Transverse colon (tissue), 4 donors: ENCODE data around the gene EP400. TPM values are rescaled to one million over a fixed set of nuclear protein-coding genes. Genes with fewer than 3 reads are reported as not detected.

Experiments used
- DNase-seq: peaks from one replicate; pipeline ENCODE4 v3.0.0-alpha.2; 2019
- H3K27ac ChIP-seq, 4 donors: fragments of 200-600 bp; sonication (generic); 2 replicates each; pipeline ENCODE4 v1.5.1; 2016 to 2018; ENCODE audit warnings: inconsistent platforms in 4 of 4
- H3K27me3 ChIP-seq: fragments of 200-600 bp; sonication (generic); 2 replicates; pipeline ENCODE4 v1.5.1; 2017; ENCODE audit warnings: inconsistent platforms
- H3K36me3 ChIP-seq, 4 donors: fragments of 200-600 bp; sonication (generic); 2 replicates each; pipeline ENCODE4 v1.5.1; 2017 to 2019; ENCODE audit warnings: inconsistent platforms in 4 of 4
- H3K4me1 ChIP-seq, 4 donors: fragments of 200-600 bp; sonication (generic); 2 replicates each; pipeline ENCODE4 v1.5.1; 2017 to 2020; ENCODE audit warnings: inconsistent platforms in 4 of 4
- H3K4me3 ChIP-seq, 4 donors: fragments of 200-600 bp; sonication (generic); 1 replicate in 1 of 4; 2 replicates in 3 of 4; pipeline versions ENCODE4 v1.5.1 to v1.6.1; 2017 to 2019; ENCODE audit warnings: inconsistent platforms in 4 of 4
- H3K9me3 ChIP-seq, 2 donors: fragments of 200-600 bp; sonication (generic); 2 replicates each; pipeline ENCODE4 v1.5.1; 2017 to 2019; ENCODE audit warnings: inconsistent platforms in 2 of 2
- CTCF ChIP-seq, 5 experiments: fragments of 200-600 bp in 3 of 5; fragments of 450-650 bp in 2 of 5; sonication (generic) in 3 of 5; IDR thresholded peaks; 1 replicate in 2 of 5; 2 replicates in 3 of 5; pipeline ENCODE4 v1.5.1; 2016 to 2017; ENCODE audit warnings: antibody characterized with exemption in 5 of 5, inconsistent platforms in 3 of 5, mild to moderate bottlenecking in 2 of 5, moderate library complexity in 1 of 5
- EP300 ChIP-seq: sonication (generic); formaldehyde crosslinking; IDR thresholded peaks from one replicate; pipeline ENCODE4 v1.6.1; 2017; ENCODE audit warnings: antibody characterized with exemption, low read depth
- POLR2A ChIP-seq: fragments of 450-650 bp; IDR thresholded peaks from one replicate; pipeline ENCODE4 v1.6.1; 2016; ENCODE audit warnings: antibody characterized with exemption, mild to moderate bottlenecking, moderate library complexity
- POLR2AphosphoS5 ChIP-seq, 3 donors: sonication (generic); formaldehyde crosslinking; IDR thresholded peaks; one replicate each; pipeline ENCODE4 v1.6.1; 2016; ENCODE audit warnings: antibody characterized with exemption in 3 of 3
- WGBS, 2 donors: methylation state at CpG; one replicate each; pipeline ENCODE4 v1.1.5; 2018; ENCODE audit warnings: low coverage in 1 of 2; 5-methylcytosine and 5-hydroxymethylcytosine counted together
- in situ Hi-C, 4 donors: fragments of 200-750 bp; cut with MboI; loops; one replicate each; pipeline versions ENCODE4 v1.15.0 to v1.15.1; 2017; ENCODE audit warnings: low sequenced_read_pairs in 3 of 4, low pct_ligation_motif_present in 1 of 4, low pct_unique_long_range_greater_than_20kb in 1 of 4
- intact Hi-C: fragments of 100-400 bp; cut with DNase I; formaldehyde crosslinking; loops from one replicate; pipeline ENCODE4 v1.15.1; 2023; ENCODE audit warnings: low total_unique reads
- total RNA-seq, 4 donors: library from RNA; depleted of rRNA; stranded (reverse); fragments of >200 nt; gene quantifications; one replicate each; pipeline ENCODE4 v1.1.0, GENCODE V29; 2016

EP400 gene
- total RNA-seq, 4 donors from 2014 or later, result 25.4 to 67.3 (median 37.5) TPM

- peak; percentile 74 for DNase-seq
- TF ChIP-seq POLR2AphosphoS5 (IDR thresholded peaks at IDR 0.05), result peak in 2 of 3 donors; percentile 41 to 47
- no peak for TF ChIP-seq EP300
- no peak for TF ChIP-seq CTCF (IDR thresholded peaks at IDR 0.05)
- no peak for TF ChIP-seq POLR2A
- H3K36me3 ChIP-seq, result no peaks in the 10 kb centered on the region
- H3K9me3 ChIP-seq, result no peaks in the 10 kb centered on the region
- H3K27ac ChIP-seq, result peak overlapping the region; percentile 89 to 95 (median 92)
- intact Hi-C loops, result no loop called here
- no peaks in the 10 kb centered on the region for H3K27me3 ChIP-seq
- WGBS, 2 donors, result 2% methylated on average over 36 of the region's 49 CpGs; no CpG with 5 or more reads in 1 of the 2 donors
- peak overlapping the region; percentile 57 to 97 (median 79) for H3K4me3 ChIP-seq
- H3K4me1 ChIP-seq, result peaks cover 3 to 14% (median 6%) of the 10 kb centered on the region in 4 donors
- in situ Hi-C loops, result no loop called here
Observed at GRCh38 chr12:132084621-132085290, 135.0 kb downstream of the EP400 start.

- intact Hi-C loops, result no loop called here
- DNase-seq, result no peak
- H3K4me1 ChIP-seq, result peaks cover 3 to 14% (median 6%) of the 10 kb centered on the region in 4 donors
- H3K36me3 ChIP-seq, result no peaks in the 10 kb centered on the region
- WGBS, 2 donors, result 39 to 56% methylated on average over 3 to 6 of the region's 6 CpGs
- H3K27me3 ChIP-seq, result no peaks in the 10 kb centered on the region
- no peaks in the 10 kb centered on the region for H3K9me3 ChIP-seq
- H3K27ac ChIP-seq, result peak overlapping the region; percentile 89 to 95 (median 92)
- in situ Hi-C loops, result no loop called here
- no peak for TF ChIP-seq EP300
- no peak for TF ChIP-seq CTCF (IDR thresholded peaks at IDR 0.05)
- TF ChIP-seq POLR2A, result no peak
- TF ChIP-seq POLR2AphosphoS5 (IDR thresholded peaks at IDR 0.05), result no peak
- peak overlapping the region; percentile 57 to 97 (median 79) for H3K4me3 ChIP-seq
Observed at GRCh38 chr12:132085291-132085635, 135.5 kb downstream of the EP400 start.

GRCh38 chr12:132089407-132089910 lies 139.7 kb downstream of the EP400 start:
- H3K9me3 ChIP-seq, result no peaks in the 10 kb centered on the region
- WGBS, 2 donors, result 91 to 100% methylated on average over 1 to 4 of the region's 4 CpGs
- TF ChIP-seq EP300 (no peak), CTCF (IDR thresholded peaks at IDR 0.05) (no peak)
- no peak overlapping the region for H3K4me3 ChIP-seq
- H3K27ac ChIP-seq, result no peak overlapping the region
- H3K27me3 ChIP-seq, result no peaks in the 10 kb centered on the region
- peaks cover 0 to 1% (median 0%) of the 10 kb centered on the region in 4 donors for H3K36me3 ChIP-seq
- DNase-seq, result no peak
- in situ Hi-C loops (no loop called here), intact Hi-C loops (no loop called here)
- peaks cover 0 to 9% (median 0%) of the 10 kb centered on the region in 4 donors for H3K4me1 ChIP-seq

GRCh38 chr12:132094269-132094891 lies 144.6 kb downstream of the EP400 start:
- intact Hi-C loops (no loop called here), in situ Hi-C loops (no loop called here)
- Histone ChIP-seq H3K27ac (no peak overlapping the region), H3K4me1 (no peaks in the 10 kb centered on the region), H3K36me3 (peaks cover 0 to 1% (median 0%) of the 10 kb centered on the region in 4 donors), H3K4me3 (no peak overlapping the region), H3K9me3 (no peaks in the 10 kb centered on the region), H3K27me3 (no peaks in the 10 kb centered on the region)
- no peak for TF ChIP-seq POLR2A
- no peak for TF ChIP-seq EP300
- no peak for TF ChIP-seq POLR2AphosphoS5 (IDR thresholded peaks at IDR 0.05)
- TF ChIP-seq CTCF (IDR thresholded peaks at IDR 0.05), result no peak
- WGBS, 2 donors, result 93% methylated on average over 13 of the region's 16 CpGs; no CpG with 5 or more reads in 1 of the 2 donors
- no peak for DNase-seq
